GM12873 (cell line): ENCODE results near the gene CTSC.

Source experiments
- TF ChIP-seq, protein P1 (sequence below): IDR thresholded peaks from 2 replicates; pipeline ENCODE4 v1.5.1; 2012; ENCODE audit warnings: low read depth, mild to moderate bottlenecking, moderate library complexity, low read length, control low read depth; ENCODE audit not compliant: insufficient read depth; ENCODE audit errors: missing control alignments

The CTSC gene

DNA sequence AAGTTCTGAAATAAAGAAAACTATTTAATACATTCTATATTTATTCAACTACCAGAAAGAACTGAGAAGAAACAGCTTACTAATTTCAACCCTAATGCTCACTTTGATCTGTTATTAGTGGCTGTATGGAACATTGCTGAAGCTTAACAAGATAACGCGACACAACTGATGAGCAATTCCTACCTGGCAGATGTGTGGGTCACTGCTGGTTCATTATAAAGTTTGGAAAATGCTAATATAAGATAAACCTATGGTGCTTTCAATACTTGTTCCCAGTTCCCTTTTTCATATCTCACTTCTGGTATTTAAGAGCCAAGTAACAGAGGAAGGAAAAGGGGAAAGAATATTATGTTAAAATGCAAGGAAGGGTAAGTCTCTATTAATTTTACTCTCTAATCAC, 10.5 kb downstream of the CTSC start:
- TF ChIP-seq, protein P1, sequence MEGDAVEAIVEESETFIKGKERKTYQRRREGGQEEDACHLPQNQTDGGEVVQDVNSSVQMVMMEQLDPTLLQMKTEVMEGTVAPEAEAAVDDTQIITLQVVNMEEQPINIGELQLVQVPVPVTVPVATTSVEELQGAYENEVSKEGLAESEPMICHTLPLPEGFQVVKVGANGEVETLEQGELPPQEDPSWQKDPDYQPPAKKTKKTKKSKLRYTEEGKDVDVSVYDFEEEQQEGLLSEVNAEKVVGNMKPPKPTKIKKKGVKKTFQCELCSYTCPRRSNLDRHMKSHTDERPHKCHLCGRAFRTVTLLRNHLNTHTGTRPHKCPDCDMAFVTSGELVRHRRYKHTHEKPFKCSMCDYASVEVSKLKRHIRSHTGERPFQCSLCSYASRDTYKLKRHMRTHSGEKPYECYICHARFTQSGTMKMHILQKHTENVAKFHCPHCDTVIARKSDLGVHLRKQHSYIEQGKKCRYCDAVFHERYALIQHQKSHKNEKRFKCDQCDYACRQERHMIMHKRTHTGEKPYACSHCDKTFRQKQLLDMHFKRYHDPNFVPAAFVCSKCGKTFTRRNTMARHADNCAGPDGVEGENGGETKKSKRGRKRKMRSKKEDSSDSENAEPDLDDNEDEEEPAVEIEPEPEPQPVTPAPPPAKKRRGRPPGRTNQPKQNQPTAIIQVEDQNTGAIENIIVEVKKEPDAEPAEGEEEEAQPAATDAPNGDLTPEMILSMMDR, result no peak

DNA sequence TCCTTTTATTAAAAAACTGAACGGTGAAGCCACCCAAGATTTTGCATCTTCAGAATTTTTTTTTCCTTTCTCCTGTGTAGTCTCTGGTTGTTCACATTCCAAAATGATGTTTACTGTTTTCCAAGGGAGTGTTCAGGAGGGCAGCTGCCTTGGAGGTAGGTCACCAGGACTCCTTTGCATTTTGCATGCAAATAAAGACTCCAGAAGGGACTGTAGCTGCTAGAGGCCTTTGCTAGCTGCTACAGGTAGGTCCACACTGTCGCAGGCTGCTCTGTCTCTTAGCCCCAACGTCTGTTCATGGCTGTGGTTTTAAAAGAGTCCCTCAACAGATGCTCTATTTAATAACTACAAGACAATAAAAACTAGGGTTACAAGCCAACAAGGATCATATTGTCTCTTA, 11.4 kb downstream of the CTSC start:
- TF ChIP-seq, protein P1, result no peak

DNA sequence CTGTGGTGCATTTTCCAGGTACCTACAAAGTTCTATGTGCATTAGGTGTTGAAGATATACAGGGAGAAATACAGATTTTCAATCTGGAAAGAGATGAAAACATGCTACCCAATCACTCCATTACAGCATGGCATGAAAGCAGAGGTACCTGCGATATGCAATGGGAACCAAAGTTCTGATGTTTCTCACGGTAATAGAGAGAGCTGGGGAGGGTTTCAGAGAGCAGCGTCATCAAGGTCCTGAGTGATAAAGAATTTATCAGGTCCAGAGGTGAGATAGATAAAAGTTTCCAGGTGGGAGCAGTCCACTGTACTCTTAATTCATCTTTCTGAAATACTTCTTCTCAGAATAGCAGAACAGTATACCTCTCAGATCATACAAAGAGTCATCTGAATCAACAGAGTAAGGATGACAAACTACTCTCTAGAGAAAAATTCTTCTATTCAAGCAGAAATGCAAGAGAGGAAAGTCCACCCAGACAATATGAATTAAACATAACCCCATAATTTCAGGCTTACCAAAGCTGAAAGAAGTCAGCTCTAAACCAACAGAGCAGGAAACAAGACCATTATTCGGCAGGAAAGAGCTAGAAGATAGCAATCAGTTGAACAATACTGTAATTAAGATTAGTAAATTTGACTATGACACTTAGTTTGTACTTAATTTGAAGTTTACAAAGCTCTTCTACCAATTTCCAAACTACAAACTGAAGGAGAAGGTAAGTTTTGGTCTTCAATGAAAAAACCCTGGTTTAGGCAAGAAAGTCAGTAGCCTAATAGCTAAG, 12.8 kb downstream of the CTSC start:
- TF ChIP-seq, protein P1, result no peak

DNA sequence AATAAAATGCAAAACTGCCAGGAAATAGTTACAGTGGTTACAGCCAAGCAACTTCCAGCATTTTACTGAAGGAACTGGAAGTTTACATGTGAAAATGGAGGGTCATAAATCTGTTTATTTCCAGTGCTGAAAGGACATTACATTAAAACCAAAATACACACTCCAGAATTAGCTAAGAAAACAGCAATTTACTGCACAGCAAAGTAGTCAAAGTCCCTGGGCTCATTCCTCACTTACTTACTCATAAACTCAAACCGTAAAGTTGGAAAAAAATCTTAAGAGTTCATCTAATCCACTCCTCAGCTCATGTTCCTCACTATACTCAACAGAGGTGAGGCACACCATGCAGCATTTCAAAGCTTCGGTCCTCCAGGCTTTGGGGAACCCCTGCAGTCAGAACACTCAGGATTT, 17.4 kb downstream of the CTSC start:
- TF ChIP-seq, protein P1, result no peak

DNA sequence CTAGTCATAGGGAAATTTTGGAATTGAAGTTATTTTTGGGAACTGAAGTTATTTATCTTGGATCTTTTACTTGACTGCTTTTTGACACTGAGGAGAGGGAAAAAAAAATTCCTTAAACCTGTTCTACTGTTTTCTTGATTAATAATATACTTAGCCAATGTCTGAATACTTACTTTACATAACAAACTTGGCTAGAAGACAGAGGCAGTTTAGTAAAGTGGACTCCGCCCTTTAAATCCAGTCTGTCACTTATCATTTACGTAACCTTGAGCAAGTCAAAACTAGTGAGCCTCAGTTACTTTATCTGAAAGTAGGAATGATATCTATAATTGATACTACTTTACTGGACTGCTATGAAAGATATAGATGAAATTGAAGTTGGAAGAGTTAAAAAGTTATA, 19.5 kb downstream of the CTSC start:
- TF ChIP-seq, protein P1, result no peak

DNA sequence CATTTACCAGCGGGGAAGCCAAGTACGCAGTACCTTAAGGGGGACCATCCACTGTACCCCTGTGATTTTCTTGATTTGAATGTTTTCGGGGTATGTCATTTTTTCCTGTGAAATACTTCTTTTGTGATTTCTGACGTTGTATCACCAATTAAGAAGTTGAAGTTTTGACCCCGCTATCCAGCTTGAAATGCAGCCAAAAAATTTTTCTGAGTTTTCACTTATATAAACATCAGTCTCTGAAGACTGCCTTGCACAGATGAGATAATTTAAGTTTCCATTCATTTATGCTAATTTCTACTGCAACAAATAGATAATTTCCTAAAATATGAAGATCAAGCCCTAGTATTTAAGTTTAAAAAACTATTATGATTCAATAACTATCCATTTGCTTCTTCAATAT, 20.0 kb downstream of the CTSC start:
- TF ChIP-seq, protein P1, result no peak

DNA sequence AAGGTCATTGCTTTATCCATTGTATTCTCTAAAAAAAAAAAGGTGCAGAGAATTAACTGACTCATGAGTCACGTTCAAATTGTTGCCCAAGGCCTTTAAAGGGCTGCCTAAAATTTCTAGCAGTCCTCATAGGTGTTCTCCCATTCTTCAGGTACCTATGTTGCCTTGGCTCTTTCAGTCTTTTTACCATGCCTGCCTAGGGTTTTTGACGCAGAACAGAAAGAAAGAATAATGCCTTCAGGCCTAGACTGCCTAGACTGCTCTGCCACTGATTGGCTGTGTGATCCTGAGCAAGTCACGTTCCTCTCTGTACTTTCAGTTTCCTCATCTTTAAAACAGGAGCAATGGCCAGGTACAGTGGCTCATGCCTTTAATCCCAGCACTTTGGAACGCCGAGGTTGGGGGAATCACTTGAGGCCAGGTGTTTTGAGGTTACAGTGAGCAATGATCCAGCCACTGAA, 21.5 kb downstream of the CTSC start:
- TF ChIP-seq, protein P1, result no peak
